ENCODE results near the gene TANC1.
A peak's percentile ranks its signal among the peaks of the same experiment; 100 is the strongest.

TANC1 gene

DNA sequence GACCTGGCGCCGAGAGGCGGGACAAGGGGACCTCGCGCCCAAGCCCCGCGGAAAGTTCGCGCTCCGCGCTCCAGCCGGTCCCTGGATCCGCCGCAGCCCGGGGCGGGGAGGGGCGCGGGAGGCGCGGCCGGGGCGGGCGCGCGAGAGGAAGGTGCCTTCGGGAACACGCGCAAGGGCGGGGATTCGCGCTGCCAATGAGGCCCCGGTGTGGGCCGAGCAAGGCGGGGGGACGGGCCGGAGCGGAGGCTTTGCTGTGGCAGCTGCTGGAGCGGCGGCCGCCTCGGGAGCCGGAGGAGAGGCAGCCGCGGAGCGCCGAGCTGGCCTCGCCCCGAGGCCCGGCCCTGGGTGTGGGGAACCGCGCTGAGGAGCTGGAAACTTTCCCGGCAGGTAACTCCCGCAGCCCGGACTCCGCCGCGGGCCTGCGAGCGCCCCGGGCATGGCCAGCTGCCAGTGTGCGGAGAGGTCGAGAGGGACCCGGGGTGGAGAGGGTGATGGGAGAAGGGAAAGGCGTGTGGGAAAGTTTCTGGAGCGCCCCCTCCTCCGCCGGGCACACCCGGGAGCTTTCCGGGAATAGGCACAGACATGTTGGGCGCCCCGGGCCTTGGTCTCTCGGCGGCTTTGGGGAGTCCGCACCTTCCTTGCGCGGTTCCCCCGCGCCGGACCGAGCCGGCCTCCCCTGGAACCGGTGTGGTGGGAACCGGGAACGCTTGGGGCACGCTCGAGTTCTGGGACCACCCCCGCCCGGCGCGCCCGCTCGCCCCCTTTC lies at the start of gene TANC1:
TANC1 (plus strand) TSS at position 245 of the 766 bp plus-strand sequence. CDS start 97,271 bp downstream, outside the sequence.
- DNase-seq (ENCODE audit: low read depth), result peak; percentile 95

DNA sequence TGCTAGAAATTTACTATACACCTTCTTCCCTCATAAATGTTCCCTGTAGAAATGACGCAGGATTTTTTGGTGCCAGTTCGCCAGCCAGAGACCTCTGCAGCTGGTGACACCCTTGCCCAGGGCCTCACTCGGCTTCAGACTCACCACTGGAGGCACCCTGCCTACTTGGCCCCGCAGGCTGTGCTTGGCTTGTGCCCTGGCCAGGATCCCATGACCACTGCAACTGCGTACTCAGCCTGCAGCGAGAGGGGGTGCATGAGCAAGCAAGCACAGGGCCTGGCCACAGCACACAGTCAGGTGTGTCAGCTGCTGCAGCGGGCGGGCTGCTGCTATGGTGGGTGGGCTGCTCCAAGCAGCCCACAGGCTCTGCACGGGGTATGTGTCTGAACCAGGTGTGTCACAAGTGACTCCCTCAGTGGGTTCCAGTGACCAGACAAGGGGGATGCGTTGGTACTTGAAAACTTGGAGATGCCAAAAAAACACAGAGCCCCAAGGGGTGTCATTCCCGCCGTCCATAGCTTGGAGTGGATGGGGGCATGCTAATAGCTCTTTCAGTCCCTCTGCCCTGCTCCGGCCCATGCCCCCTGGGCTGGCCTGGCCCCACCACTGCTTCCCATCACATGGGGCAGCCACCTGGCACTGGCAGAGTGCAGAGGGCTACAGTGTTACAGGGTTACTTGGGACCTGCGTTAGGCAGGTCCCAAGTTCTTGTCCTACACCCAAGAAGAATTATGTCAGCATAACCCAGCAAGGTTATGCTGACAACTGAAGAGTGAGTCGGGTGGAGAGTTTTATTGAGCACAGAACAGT lies 46.6 kb upstream of the TANC1 start:
- no peak for DNase-seq (ENCODE audit: low read depth)

DNA sequence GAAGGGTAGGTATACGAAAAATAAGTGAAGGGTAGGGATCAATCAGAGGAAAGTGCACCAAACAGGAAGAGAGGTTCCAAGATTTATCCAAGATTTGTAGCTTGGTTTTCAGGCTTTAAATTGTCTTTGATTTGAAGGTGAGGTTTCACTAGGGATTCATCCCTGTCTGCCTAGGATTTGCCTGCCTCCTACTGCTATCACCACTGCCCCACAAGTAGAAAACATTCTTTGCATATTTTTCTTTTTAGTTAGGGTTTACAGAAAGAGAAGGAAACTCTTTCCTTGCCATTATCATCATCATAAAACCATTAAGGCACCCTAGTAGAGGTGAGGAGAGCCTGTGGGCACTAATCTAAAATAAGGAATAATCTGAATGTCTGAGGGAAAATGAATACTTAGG lies 45.8 kb upstream of the TANC1 start:
- no peak for DNase-seq (ENCODE audit: low read depth)

DNA sequence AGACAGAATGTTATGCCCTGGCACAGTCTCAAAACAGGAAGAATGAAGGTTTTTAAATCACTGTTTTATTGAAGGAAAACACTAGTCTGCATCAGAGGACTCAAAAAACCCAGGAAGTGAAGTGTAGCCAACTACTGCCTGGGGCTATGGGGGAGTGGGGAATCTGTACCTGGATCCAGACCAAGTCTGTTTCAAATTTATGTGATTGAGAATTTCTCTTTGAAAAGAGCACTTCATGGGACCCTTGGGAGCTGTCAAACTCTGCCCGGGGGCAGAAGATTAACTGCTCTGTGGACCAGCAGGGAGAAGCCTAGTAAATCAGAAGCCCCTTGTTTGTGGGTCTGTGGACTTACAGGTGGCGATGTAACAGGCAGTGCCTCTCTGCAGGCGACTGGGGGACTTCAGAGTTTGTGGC lies 45.3 kb upstream of the TANC1 start:
- DNase-seq (ENCODE audit: low read depth), result peak; percentile 22

DNA sequence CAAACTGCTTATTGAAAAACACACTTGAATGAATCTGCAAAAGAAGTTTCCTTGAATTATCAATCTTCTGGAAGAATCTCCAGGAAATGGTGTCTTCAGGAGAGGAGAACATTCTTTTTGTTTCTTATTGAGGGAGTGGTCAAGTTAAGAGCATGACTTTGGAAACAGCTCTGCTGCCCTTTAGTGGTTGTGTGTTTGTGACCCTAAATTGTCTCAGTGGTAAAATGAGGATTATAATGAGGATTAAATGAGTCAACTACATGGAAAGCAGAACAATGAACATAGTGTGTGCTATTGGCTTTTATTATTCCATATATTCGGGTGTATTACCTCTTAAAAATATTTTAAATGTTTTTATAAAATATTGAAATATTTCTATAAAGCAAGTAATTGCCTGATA lies 44.8 kb upstream of the TANC1 start:
- DNase-seq (ENCODE audit: low read depth), result no peak

DNA sequence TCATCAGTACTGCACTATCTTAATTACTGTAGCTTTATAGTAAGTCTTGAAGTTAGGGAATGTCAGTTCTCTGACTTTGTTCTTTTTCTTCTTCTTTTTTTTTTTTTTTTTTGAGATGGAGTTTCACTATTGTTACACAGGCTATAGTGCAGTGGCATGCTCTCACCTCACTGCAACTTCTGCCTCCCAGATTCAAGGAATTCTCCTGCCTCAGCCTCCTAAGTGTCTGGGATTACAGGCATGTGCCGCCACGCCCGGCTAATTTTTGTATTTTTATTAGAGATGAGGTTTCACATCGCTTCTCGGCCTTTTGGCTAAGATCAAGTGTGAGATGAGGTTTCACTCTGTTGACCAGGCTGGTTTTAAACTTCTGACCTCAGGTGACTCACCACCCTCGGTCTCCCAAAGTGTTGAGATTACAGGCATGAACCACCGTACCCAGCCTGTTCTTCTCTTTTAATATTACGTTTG lies 41.9 kb upstream of the TANC1 start:
- DNase-seq (ENCODE audit: low read depth), result peak; percentile 92

DNA sequence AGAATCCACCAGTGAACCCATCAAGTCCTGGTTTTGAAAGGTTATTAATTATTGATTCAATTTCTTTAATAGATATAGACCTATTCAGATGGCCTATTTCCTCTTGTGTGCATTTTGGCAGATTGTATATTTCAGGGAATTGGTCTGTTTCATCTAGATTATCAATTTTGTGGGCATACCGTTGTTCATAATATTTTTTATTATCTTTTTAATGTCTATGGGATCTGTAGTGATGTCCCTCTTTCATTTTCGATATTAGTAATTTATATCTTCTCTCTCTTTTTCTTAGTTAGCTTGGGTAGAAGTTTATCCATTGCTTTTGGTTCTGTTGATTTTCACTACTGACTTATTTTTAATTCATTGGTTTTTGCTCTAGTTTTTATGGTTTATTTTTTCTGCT lies 39.9 kb upstream of the TANC1 start:
- no peak for DNase-seq (ENCODE audit: low read depth)

DNA sequence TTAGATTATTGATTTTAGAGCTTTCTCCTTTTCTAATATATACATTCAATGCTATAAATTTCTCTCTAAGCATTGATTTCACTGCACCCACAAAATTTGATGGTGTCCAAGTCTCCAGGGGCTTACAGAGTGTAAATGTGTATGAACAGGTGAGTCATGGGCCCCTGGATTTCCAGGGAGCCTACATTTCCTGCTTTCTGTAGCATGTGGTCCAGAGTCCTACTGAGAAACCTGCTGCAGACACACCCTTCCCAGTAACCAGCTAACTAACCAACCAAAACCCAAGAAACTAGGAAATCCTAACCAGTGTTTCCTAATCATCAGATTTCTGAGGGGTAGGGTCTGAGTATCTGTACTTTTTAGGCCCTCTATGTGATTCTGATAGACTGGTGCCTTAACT lies 39.5 kb upstream of the TANC1 start:
- no peak for DNase-seq (ENCODE audit: low read depth)

DNA sequence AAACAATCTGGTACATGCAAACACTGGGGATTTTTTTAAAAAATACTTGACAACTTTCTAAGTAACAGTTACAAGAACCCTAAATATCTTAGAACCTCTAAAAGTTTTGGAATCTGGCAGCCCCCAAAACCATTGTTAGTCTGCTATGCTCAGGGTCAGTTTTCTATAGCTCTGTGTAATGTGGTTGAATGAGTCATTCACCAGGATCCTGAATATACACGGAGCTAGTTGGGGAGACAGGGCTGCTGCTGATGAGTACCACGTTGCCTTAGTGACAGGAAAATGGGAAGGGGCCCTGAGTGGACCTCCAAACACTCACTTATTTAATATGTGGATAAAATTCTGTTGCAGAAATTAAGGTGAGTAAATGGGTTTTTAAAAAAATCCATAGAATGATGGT lies 36.9 kb upstream of the TANC1 start:
- DNase-seq (ENCODE audit: low read depth), result peak; percentile 81

DNA sequence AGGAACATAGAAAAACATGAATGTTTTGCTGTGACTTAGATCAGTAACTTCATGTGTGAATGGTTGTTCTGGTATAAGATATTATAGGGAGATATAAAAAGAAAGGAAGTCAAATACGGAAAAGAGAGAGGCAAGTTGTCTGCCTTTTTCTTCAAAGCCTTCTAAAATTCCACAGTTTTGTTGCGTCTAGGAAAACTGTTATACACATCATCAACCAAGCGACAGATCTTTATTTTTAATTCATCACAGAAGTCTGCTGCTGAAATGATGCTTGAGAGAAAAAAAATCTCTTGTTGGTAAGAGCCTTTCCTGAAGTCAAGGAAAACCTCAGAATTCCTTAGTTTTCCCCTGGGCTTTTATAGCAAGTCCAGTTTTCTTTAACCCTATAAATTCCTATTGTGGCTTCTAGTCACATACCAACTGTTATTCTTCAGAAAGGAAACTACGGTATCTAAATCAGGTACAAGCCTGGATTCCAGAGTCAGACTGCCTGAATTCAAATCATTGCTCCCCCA lies 36.3 kb upstream of the TANC1 start:
- DNase-seq (ENCODE audit: low read depth), result no peak

DNA sequence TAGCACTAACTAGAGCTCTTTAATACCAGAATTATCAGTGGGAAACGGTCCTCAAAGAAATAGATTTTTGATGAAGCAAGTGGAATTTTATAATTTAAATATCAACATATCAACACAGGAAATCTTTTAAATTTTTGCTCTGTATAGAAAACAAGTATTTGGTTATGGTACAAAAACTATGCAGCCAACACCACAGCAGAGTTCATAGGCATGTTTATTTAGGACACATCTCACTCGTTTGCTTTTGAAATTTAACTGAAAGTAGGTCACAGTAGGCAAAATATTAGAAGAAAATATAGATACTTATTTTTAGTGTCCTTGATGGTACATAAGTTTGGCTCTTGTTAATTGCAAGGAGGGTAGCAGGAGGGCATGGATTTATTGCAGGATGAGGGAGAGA lies 34.3 kb upstream of the TANC1 start:
- DNase-seq (ENCODE audit: low read depth), result peak; percentile 43

DNA sequence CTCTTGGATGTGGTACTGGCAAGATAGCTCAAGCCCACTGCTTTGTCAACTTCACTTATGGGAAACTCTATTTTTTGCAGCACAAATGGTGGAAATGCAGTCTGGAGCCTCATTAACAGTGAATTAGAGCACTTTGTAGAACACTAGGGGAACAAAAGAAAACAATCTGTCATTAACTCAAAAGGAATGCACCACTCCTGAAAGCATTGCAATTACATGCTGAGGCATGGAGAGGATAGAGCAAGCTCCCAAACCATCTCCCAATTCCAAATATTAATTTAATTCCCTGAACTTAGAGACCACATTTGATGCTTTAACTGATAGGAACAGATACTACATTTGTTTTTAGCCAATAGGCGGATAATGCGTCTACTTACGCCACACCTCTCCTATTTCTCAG lies 32.8 kb upstream of the TANC1 start:
- no peak for DNase-seq (ENCODE audit: low read depth)

DNA sequence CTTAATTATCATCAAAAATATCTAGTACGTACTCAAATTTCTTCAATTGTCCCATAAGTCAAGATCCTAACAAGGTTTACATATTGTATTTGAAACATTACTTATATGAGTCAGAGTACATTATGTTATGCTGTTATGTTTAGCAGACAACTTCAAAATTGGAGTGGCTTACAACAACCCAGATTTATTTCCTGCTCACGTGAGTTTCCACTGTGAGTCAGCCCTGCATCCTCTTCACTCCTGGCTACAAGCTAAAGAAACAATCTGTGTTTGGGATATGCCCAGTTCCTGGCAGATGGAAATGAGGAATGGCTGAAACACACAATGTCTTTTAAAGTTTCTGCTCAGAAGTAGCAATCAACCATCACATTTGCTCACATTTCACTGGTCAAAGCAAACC lies 31.5 kb upstream of the TANC1 start:
- DNase-seq (ENCODE audit: low read depth), result peak; percentile 92

DNA sequence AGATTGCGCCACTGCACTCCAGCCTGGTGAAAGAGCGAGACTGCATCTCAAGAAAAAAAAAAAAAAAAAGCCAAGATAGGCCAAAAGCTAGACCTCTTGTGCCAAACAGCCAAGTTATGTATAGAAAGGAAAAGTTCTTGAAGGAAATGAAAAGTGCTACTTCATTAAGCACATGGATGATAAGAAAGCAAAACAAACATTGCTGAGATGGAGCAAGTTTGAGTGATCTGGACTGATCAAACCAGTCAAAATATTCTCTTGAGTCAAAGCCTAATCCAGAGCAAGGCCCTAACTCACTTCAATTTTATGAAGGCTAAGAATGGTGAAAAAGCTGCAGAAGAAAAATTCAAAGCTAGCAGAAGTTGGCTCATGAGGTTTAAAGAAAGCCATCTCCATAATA lies 28.1 kb upstream of the TANC1 start:
- no peak for DNase-seq (ENCODE audit: low read depth)

DNA sequence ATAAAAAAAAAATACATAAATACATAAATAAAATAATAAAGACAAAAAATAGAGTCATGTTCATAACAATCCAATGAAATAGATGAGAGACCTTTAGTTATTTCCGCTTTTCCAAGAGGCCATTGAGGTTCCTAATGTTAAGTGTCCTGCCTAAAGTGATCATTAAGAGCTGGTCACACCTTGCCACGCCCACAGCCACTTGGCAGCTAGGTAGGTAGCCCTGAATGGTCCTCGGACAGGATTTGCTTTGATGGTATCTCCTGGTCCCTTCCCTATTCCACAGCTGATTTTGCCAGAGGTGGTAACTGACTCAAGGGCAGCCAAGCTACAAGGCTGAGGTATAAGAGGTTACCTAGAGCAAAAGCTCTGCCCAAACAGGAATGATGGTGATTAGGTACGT lies 24.5 kb upstream of the TANC1 start:
- DNase-seq (ENCODE audit: low read depth), result no peak

DNA sequence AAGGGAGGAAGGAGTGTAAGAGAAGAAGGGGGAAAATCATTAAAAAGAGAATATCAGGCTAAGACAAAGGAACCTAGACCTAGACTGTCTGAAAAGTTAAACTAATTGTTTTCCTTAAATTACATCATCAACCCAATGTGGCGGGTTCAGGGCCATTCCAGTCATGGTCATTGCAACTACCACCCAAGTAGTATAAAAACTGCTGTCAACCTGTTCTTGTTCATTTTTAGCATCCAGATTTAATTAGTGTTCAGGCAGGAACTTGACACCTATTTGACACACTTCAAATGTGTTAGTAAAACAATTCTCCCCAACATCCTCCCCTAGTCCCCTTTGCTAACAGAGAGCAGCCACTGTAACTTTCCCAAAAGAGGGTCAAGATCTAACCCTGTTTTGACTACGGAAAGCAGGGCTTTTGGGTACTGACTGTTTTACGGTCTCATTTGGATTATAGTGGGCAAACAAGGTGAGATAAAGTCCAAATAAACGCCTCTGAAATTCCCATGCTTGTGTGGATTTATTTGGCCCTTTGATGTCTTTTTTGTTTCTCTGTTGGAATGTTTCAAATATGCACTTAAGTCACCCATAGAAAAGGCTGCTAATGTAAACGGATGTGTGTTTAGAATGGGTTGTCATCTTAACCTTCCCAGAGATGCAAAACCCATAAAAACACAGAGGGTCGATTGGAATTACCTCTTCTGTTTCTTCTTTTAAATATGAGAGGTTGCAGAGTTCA lies 19.3 kb upstream of the TANC1 start:
- no peak for DNase-seq (ENCODE audit: low read depth)

DNA sequence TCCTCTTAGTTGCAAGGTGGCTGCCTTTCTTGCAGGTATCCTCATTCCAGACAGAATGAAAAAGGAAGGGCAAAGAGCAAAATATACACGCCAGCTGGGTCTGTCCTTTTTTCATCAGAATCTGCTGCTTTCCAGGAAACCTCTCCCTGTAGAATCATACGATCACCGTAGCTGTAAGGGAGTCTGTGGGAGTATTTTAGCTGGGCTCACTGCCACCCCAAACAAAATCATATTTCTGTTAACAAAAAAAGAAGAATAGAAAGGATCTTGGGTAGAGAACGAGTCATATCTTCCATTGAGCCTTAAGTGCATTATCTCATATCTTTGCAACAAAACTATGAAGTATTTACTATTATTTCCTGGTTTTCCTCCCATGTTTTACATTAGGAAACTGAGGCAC lies 15.0 kb upstream of the TANC1 start:
- peak; percentile 67 for DNase-seq (ENCODE audit: low read depth)

DNA sequence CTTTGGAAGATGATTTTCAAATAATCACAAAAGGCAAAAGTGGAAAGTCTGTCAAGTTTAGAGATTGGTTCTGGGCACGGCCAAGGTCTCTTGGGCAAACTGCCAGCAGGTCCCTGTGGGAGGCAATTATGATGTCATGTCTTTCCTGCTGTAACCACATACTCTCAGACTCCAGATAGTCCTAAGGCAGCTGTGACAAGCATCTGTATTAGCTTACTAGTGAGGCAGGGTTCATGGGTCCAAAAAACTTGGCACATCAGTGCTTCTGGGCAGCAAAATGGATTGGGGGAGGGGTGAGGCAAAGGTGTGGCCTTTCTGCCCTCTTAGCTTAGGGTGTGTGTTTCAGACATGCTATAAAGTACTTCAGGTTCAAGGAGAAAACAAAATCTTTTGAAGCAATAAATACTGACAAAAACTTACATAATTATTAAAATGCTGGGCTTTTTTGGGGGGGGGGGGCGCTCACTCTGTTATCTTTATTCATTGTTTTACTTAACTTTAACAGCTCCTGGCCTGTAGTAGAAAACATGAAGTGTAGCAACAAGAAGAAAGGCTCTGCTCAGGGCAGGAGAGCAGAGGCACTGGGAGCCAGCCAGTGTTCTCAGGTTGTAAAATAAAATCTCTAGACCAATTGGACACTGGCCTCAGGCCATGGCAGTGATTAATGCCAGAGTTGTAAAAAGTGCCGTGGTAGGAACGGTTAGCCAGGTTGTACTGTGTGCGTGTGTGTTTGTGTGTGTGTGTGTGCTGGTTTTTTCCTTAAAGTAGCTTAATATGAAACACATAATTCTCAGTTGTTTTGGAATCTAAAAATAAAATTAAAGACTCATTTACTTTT lies 14.3 kb upstream of the TANC1 start:
- peak; percentile 87 for DNase-seq (ENCODE audit: low read depth)

DNA sequence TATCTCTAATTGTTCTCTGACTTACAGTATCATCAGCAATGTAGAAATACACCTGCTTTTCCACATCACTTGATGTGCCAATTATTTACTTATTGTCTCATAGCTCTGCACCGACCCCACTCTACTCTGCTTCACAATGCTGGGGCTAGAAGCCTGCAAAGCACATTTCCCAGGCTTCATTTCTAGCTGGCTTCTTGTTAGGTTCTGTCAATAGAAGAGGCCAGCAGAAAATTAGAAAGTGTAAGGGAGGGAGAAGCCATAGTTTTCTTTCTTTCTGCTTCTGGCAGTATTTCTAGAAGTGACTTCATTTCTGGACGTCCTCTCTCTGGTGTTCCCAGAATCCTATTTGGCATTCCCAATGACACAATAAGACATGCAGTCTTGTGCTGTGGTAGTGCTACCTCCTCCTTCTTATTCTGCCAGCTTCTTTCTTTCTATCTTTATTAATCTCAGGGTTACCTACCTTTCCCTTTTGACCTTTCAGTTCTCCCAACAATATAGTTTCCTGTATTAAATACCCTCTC lies 12.5 kb upstream of the TANC1 start:
- no peak for DNase-seq (ENCODE audit: low read depth)

DNA sequence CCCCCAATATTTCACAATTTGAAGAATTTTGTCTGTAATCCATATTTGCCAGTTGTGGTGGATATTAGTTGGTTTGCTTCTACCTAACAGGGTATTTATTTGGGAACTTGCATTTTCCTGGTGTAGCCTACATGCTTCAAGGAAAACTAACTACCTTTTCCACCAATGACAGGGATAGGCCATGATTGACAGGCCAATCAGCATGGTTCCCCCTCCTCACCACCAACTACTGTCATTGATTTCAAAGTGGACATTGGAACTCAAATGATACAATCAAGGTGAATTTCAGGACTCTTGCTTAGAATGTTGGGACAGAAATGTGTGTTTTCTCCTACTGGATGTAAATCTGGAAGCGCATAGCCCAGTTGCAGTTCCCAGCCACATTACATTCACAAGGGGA lies 10.1 kb upstream of the TANC1 start:
- no peak for DNase-seq (ENCODE audit: low read depth)

DNA sequence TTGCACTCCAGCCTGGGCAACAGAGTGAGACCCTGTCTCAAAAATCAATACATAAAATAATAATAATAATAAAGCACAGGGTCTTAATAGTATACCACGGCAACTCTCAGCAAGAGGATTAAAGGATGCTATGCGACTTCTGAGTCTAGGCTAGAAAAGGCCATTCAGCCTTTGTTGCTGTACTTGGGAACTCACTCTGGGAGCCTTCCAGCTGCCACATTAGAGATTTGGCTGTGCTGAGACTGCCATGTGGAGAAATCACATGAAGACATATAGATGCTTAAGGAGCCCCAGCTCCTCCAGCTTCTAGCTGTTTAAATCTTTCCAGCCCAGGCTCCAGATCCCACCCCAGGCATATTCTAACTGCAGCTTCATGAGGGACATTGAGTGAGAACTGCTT lies 8.2 kb upstream of the TANC1 start:
- DNase-seq (ENCODE audit: low read depth), result no peak
